Mucosa of rectum (tissue), 2 donors: ENCODE data around the gene ZFYVE16.
"Not testable (repeated sequence)": the region's sequence is repeated elsewhere in the genome, so short reads cannot be mapped to it uniquely, and the experiment has no call there.

Experiments
- H3K27ac ChIP-seq, 2 donors: one replicate each; pipeline ENCODE4 v1.7.0; 2013; ENCODE audit warnings: inconsistent platforms in 2 of 2, low read depth in 2 of 2, low read length in 2 of 2
- H3K27me3 ChIP-seq, 2 donors: one replicate each; pipeline ENCODE4 v1.7.0; 2013; ENCODE audit warnings: low read length in 2 of 2; ENCODE audit not compliant: control insufficient read depth in 2 of 2, insufficient read depth in 2 of 2
- H3K36me3 ChIP-seq, 2 donors: one replicate each; pipeline ENCODE4 v1.7.0; 2013; ENCODE audit warnings: low read length in 2 of 2; ENCODE audit not compliant: control insufficient read depth in 2 of 2, insufficient read depth in 2 of 2
- H3K4me1 ChIP-seq, 2 donors: one replicate each; pipeline ENCODE4 v1.7.0; 2013; ENCODE audit warnings: low read length in 2 of 2, mild to moderate bottlenecking in 1 of 2; ENCODE audit not compliant: control insufficient read depth in 2 of 2, insufficient read depth in 2 of 2
- H3K4me3 ChIP-seq, 2 donors: one replicate each; pipeline ENCODE4 v1.7.0; 2013; ENCODE audit warnings: low read length in 2 of 2
- H3K9ac ChIP-seq, 2 donors: one replicate each; pipeline ENCODE4 v1.7.0; 2013; ENCODE audit warnings: low read length in 2 of 2, low read depth in 1 of 2, mild to moderate bottlenecking in 1 of 2
- H3K9me3 ChIP-seq, 2 donors: one replicate each; pipeline ENCODE4 v1.7.0; 2013; ENCODE audit warnings: low read length in 2 of 2; ENCODE audit not compliant: control insufficient read depth in 2 of 2
- donor health status: healthy.
- donor health status: Normal muscosa, but diverticular disease.

The ZFYVE16 gene

GRCh38 chr5:80387063-80387768, 20.6 kb upstream of the ZFYVE16 start:
- no peak overlapping the region for H3K4me3 ChIP-seq
- H3K36me3 ChIP-seq = no peaks in the 10 kb centered on the region
- H3K27me3 ChIP-seq = peaks cover 0 to 2% of the 10 kb centered on the region in 2 donors
- no peaks in the 10 kb centered on the region for H3K9me3 ChIP-seq
- H3K9ac ChIP-seq = no peak overlapping the region
- no peaks in the 10 kb centered on the region for H3K4me1 ChIP-seq
- H3K27ac ChIP-seq = no peak overlapping the region

GRCh38 chr5:80389580-80389979, 18.3 kb upstream of the ZFYVE16 start:
- Histone ChIP-seq H3K9ac (no peak overlapping the region), H3K27ac (no peak overlapping the region), H3K36me3 (no peaks in the 10 kb centered on the region), H3K9me3 (no peaks in the 10 kb centered on the region), H3K4me3 (no peak overlapping the region), H3K4me1 (no peaks in the 10 kb centered on the region), H3K27me3 (peaks cover 0 to 2% of the 10 kb centered on the region in 2 donors)

- not testable (repeated sequence) for H3K27ac ChIP-seq, H3K9ac ChIP-seq, H3K9me3 ChIP-seq, H3K4me1 ChIP-seq, H3K36me3 ChIP-seq, H3K4me3 ChIP-seq, H3K27me3 ChIP-seq
Observed at GRCh38 chr5:80390413-80390812, 17.5 kb upstream of the ZFYVE16 start.

- H3K4me1 ChIP-seq, H3K27me3 ChIP-seq, H3K27ac ChIP-seq, H3K4me3 ChIP-seq, H3K9me3 ChIP-seq, H3K36me3 ChIP-seq, H3K9ac ChIP-seq: not testable (repeated sequence)
Observed at GRCh38 chr5:80391267-80391666, 16.6 kb upstream of the ZFYVE16 start.

GRCh38 chr5:80399526-80400239, 8.2 kb upstream of the ZFYVE16 start:
- no peaks in the 10 kb centered on the region for H3K4me1 ChIP-seq
- no peaks in the 10 kb centered on the region for H3K36me3 ChIP-seq
- no peak overlapping the region for H3K27ac ChIP-seq
- H3K9me3 ChIP-seq = no peaks in the 10 kb centered on the region
- H3K4me3 ChIP-seq = no peak overlapping the region
- no peaks in the 10 kb centered on the region for H3K27me3 ChIP-seq
- no peak overlapping the region for H3K9ac ChIP-seq

- H3K4me3 ChIP-seq, H3K9me3 ChIP-seq, H3K9ac ChIP-seq, H3K27me3 ChIP-seq, H3K4me1 ChIP-seq, H3K27ac ChIP-seq, H3K36me3 ChIP-seq: not testable (repeated sequence)
Observed at GRCh38 chr5:80400368-80400767, 7.5 kb upstream of the ZFYVE16 start.

- H3K4me3 ChIP-seq = no peak overlapping the region
- no peaks in the 10 kb centered on the region for H3K27me3 ChIP-seq
- H3K27ac ChIP-seq = no peak overlapping the region
- no peaks in the 10 kb centered on the region for H3K9me3 ChIP-seq
- H3K4me1 ChIP-seq = peaks cover 2 to 8% of the 10 kb centered on the region in 2 donors
- no peak overlapping the region for H3K9ac ChIP-seq
- H3K36me3 ChIP-seq = no peaks in the 10 kb centered on the region
Observed at GRCh38 chr5:80403782-80404181, 4.1 kb upstream of the ZFYVE16 start.

GRCh38 chr5:80406980-80407734, 707 bp upstream of the ZFYVE16 start:
- peak overlapping the region; percentile 98 to 99 for H3K27ac ChIP-seq
- peak overlapping the region; percentile 90 to 97 for H3K9ac ChIP-seq
- H3K4me1 ChIP-seq = peaks cover 6 to 18% of the 10 kb centered on the region in 2 donors
- no peaks in the 10 kb centered on the region for H3K27me3 ChIP-seq
- H3K9me3 ChIP-seq = no peaks in the 10 kb centered on the region
- H3K4me3 ChIP-seq = peak overlapping the region; percentile 91 to 96
- no peaks in the 10 kb centered on the region for H3K36me3 ChIP-seq

GRCh38 chr5:80408484-80409366, 861 bp downstream of the ZFYVE16 start:
- no peaks in the 10 kb centered on the region for H3K9me3 ChIP-seq

More at GRCh38 chr5:80408484-80409366, 861 bp downstream of the ZFYVE16 start:
- Histone ChIP-seq H3K27ac (peak overlapping the region; percentile 98 to 99), H3K4me1 (peaks cover 6 to 18% of the 10 kb centered on the region in 2 donors), H3K36me3 (no peaks in the 10 kb centered on the region), H3K27me3 (no peaks in the 10 kb centered on the region), H3K9ac (peak overlapping the region; percentile 76 to 97), H3K4me3 (peak overlapping the region; percentile 91 to 96)
